Fibroblast of skin of abdomen (primary cell): ENCODE measurements around the gene SRBD1.
A peak's percentile ranks its signal among the peaks of the same experiment; 100 is the strongest.

Experiments
- DNase-seq: peaks from one replicate; pipeline ENCODE4 v3.0.0-alpha.2; 2013

The SRBD1 gene

DNA sequence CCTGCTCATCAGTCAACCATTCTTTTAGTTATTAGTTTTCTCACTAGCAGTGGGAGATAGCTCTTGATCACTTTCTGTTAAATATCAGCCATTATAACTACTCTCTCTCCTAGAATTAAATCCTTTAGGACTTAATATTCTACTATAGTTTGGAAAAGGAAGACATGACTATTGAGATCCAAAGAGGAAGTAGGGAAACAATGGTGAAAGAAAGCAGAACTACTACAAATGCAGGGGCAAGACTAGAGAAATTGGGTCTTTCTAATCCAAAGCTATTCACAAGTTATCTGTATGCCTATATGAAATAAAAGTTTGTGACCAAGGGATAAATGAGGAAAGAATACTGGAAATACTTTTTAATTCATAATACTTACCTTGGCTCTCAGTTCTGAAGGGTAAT lies 65.1 kb downstream of the SRBD1 start:
- DNase-seq, result no peak

DNA sequence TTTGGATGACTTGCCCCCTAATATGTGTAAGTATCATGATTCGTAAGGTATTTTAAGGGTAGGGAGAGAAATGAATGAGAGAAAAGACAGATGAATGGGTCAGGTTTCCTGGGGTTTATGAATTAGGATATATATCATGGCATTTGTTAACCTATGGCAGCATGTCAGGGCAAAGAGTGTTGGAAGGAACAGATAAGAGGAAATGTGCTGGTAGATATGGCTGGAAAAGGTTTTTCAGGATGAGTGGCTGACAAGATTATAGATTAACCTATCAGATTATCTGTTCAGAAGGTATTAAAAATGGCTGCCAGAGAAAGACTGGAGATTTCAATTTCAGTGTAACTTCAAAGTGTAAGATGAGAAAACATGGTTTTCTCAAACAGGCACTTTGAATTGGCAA lies 67.8 kb downstream of the SRBD1 start:
- no peak for DNase-seq

DNA sequence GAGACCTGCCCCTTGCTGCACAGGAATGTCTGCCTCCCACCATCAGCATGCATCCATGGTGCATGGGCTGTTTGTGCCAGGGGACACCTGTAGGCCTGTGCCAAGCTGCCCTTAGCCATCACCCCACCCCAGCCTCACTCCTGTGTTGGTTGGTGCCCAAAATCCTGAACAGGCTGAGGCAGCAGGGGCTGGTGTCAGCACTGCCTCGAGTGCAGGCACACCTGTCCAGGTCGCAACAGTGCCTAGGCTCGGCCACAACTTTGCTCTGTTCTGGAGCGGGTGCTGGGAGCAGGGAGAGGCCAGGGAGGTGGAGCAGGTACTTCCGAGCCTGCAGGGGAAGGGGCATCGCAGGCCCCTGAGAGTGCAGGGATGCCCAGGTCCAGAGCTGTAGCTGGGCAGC lies 69.1 kb downstream of the SRBD1 start:
- no peak for DNase-seq

GRCh38 chr2:45541450-45541849 lies 69.6 kb downstream of the SRBD1 start:
- DNase-seq, result no peak

GRCh38 chr2:45540942-45541341 lies 70.1 kb downstream of the SRBD1 start:
- DNase-seq, result no peak

DNA sequence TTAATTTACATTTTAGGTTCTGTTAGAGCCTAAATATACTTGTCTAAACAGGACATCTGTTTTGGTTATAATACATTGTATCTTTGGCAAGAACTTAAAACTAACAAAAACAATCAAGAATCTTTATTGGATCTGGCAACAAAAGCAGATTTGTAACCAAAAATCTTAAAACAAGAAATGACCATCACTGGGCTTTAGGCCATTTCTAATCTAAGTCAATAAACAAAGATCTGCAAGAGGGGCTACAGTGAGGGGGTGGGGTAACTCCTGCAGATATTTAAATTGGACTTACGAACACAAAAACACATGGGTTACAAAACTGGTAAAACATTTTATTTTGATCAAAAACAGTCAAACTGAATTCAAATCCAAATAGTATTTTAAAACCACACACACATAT lies 77.3 kb downstream of the SRBD1 start:
- DNase-seq, result no peak

DNA sequence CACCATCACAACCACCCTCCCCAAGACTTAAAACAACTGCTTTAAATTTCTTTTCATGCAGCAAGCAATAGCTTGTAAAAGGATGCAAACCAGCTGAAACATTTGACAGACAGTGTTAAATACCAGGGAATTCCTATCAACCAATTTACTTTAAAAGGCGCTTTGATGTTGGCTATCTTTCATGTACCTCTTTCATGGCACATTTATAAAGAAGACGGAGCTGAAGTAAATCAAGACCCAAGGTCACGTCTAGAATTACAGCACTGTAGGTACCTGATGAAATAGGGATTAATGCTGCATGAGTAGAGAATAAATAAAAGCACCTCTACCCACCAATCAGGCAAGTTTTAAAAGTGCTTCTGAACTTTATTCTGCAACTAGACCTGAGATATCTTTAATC lies 78.9 kb downstream of the SRBD1 start:
- no peak for DNase-seq

DNA sequence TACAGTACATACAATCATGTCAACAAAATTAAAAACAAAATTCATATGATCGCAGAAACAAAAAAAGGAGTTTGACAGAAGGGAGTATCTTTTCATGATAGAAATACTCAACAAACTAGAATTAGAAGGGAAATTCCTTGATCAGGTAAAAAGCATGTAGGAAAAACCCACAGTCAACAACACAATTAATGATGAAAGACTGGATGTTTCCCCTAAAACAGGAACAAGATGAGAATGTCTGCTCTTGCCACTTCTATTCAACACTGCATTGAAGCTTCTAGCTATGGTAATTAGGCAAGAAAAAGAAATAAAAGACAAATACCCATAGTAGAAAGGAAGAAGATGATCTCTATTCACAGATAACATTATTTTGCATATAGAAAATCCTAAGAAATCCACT lies 87.1 kb downstream of the SRBD1 start:
- no peak for DNase-seq

DNA sequence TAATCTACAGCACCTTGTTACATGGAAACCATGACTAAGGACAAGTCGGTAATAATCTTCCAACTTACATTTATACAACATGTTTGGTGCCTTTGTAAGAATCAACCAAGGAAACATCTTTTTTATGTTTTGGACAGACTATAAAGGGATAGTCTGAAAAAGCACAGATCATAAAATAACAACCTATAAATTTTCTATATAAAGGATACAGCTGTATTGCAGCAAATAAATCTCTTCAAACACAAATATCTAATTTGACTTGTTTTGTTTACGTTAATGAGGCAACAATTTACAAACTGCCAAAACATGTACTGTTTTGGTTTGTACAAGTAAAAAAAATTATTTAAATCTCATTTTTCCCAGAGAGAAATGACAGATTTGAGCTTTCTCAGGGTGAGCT lies 92.5 kb downstream of the SRBD1 start:
- no peak for DNase-seq

- DNase-seq, result no peak
Measured at GRCh38 chr2:45510701-45511420, 100.2 kb downstream of the SRBD1 start.

DNA sequence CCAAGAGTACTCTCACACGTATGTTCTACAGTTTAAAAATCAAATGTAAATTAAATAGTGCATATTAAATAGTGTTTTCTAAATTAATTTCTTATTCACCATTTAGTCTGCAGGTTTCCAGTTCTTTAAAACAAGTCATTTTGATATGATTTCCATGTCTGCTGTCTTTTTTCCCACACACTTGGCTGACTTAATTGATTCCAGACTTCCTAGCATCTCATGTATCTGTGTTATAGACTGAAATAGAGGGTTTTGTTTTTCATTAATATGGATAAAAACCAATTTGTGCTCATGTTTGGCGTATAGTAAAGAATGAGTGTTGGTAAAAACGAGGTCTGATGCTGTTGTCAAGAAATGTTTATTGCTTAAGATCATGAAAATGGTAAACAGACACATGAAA lies 104.3 kb downstream of the SRBD1 start:
- DNase-seq, result peak; percentile 8

- no peak for DNase-seq
Measured at GRCh38 chr2:45505138-45505537, 105.9 kb downstream of the SRBD1 start.

GRCh38 chr2:45498661-45499550 lies 112.2 kb downstream of the SRBD1 start:
- no peak for DNase-seq

DNA sequence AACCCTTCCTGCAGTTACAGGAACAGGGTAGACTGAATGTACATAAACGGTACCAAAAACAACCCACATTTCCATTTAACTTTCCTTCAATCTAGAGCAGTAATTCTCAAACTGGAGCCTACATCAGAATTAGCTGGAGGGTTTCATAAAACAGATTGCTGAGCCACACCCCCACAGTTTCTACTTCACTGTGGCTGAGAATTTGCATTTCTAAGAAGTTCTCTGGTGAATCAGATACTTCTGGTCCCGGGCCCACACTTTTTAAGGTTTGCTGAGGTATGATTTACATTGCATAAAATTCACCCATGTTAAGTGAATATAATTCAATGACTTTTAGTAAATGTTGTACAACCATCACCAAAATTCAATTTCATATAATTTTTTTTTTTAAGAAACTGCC lies 113.7 kb downstream of the SRBD1 start:
- peak; percentile 6 for DNase-seq

- no peak for DNase-seq
Measured at GRCh38 chr2:45496869-45497268, 114.2 kb downstream of the SRBD1 start.

DNA sequence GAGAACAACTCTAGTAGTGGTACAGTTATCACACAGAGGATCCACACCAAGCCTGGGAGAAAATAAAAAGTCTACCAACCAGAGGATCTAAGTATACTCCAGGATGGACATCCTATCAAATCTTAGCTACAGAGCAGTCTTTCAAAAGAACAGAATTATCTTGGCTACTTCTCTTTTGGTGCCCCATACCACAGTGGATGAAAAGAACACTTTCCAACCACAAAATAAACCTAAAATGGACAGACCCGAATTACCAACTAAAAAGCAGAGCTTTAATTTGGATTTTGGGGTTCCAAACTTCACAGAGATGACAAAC lies 116.1 kb downstream of the SRBD1 start:
- DNase-seq, result no peak

DNA sequence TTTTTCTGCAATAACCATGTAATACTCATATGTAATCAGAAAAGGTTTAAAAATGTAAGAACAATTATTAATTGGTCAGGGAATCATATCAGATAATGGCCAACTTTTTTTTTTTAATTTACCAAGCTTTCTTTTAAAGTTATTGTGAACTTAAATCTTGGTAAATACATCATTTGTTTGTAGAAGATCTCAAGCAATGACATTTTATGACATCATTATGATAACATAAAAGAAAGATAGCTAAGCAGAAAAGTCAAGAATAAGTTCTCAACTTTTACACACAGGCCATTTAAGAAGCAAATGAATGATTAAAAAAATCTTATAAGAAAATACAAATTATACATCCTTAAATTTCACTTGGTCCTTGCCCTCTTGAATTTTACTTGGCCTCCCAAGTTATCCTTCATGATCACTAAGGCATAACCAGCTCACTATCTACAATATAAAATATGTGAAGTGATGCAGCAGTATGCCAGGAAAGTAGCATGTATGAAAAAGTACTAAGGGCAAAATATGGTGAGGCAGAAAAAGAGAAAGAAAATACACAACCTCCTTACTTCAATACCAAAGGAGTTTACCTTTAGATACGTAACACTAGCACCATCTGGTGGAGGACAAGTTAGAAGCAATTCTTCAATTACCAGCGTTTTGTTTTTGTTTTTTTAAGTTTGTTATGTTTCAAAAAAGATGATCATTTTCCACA lies 116.6 kb downstream of the SRBD1 start:
- peak; percentile 59 for DNase-seq

GRCh38 chr2:45484965-45485364 lies 126.1 kb downstream of the SRBD1 start:
- no peak for DNase-seq

- DNase-seq, result peak; percentile 4
Measured at GRCh38 chr2:45483997-45484396, 127.1 kb downstream of the SRBD1 start.

DNA sequence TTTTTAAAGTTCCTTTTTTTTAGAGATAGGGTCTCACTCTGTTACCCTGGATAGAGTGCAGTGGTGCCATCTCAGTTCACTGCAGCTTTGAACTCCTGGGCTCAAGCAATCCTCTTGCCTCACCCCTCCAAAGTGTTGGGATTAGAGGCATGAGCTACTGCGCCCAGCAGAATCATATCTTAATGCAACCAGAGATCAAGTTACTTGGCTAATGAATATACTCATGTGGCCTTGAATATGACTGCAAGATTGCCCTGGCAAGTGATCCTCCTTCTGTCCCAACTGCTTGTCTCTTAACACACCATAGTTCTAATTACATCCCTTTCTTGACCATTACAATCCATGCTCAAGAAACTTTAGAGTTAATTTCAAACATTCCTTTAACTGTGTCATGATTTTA lies 133.5 kb downstream of the SRBD1 start:
- no peak for DNase-seq

DNA sequence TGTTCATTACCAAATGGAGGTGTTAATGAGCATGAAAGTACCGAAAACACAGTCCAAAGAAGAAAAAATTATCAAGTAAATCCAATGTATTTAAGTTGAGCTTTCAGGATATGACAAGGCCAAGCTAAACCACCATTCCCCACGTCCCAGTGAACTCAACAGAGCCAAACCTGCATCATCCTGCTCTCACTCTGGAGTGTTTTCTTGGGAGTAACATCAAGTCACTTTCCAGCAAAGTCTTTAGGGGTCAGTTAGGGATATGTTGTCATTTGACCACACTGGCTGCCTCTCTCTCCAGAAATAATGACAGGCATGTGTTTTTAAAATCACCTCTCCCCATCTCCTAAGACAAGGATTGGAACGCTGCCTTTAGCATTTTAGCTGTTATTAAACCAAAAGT lies 140.5 kb downstream of the SRBD1 start:
- no peak for DNase-seq

DNA sequence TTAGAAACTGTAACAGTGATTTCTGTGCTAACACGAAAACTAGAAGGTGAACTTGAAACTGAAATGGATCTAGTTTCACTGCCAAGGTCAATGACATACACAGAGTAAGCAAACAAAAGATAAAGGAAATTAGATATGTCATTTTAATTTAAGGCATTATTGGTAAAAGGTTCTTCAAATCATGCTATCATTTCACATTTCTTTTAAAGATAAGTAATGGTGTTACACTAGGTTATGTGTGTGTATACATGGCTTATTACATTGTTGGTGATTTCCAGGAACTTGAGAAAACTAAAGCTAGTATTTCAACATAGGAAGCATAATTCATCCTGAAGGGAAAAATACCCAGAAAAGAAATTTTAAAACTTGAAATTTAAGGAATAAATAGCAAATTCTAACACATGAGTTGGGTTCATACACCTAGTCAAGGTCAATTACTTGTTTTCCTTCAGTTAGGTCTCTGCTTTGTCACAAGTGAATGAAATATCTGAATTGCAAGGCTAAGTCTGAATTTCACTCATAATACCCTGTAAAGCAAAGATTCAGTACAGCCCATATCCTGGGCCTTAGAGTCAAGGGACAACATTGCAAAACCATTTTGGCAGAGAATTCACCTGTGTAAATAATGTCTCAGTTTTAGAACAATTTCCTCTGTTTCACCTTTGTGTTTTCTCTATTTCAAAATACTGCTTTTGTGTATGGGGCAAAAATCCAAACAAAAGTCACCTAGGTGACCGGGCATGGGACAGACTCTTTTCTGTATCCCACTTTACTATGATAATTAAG lies 141.6 kb downstream of the SRBD1 start:
- DNase-seq, result no peak

GRCh38 chr2:45468279-45468678 lies 142.8 kb downstream of the SRBD1 start:
- DNase-seq, result no peak
